Measurements from ENCODE around the gene ANXA11.

DNA sequence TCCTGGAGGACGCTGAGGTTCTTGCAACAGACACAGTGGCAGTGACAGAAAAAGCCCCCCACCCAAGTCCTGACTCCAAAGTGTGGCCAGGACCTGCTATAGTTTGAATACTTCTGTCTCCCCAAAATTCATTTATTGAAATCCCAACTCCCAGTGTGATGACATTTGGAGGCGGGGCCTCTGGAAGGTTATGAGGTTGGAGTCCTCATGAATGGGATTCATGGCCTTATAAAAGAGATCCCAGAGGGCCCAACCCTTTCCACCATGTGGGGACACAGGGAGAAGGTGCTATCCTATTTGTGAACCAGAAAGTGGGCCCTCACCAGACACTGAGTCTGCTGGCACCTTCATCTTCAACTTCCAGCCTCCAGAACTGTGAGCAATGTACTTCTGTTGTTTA, 18.3 kb downstream of the ANXA11 start:
- TF ChIP-seq SETDB1 (IDR thresholded peaks at IDR 0.05; ENCODE audit: insufficient read length, low read length) = no peak
- TF ChIP-seq, protein P1, sequence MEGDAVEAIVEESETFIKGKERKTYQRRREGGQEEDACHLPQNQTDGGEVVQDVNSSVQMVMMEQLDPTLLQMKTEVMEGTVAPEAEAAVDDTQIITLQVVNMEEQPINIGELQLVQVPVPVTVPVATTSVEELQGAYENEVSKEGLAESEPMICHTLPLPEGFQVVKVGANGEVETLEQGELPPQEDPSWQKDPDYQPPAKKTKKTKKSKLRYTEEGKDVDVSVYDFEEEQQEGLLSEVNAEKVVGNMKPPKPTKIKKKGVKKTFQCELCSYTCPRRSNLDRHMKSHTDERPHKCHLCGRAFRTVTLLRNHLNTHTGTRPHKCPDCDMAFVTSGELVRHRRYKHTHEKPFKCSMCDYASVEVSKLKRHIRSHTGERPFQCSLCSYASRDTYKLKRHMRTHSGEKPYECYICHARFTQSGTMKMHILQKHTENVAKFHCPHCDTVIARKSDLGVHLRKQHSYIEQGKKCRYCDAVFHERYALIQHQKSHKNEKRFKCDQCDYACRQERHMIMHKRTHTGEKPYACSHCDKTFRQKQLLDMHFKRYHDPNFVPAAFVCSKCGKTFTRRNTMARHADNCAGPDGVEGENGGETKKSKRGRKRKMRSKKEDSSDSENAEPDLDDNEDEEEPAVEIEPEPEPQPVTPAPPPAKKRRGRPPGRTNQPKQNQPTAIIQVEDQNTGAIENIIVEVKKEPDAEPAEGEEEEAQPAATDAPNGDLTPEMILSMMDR (tag by site-specific recombination; IDR thresholded peaks at IDR 0.05) = no peak
- TF ChIP-seq YY1 (tag by site-specific recombination; IDR thresholded peaks at IDR 0.05) = no peak
- TF ChIP-seq, protein P2, sequence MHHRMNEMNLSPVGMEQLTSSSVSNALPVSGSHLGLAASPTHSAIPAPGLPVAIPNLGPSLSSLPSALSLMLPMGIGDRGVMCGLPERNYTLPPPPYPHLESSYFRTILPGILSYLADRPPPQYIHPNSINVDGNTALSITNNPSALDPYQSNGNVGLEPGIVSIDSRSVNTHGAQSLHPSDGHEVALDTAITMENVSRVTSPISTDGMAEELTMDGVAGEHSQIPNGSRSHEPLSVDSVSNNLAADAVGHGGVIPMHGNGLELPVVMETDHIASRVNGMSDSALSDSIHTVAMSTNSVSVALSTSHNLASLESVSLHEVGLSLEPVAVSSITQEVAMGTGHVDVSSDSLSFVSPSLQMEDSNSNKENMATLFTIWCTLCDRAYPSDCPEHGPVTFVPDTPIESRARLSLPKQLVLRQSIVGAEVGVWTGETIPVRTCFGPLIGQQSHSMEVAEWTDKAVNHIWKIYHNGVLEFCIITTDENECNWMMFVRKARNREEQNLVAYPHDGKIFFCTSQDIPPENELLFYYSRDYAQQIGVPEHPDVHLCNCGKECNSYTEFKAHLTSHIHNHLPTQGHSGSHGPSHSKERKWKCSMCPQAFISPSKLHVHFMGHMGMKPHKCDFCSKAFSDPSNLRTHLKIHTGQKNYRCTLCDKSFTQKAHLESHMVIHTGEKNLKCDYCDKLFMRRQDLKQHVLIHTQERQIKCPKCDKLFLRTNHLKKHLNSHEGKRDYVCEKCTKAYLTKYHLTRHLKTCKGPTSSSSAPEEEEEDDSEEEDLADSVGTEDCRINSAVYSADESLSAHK (tag by site-specific recombination; IDR thresholded peaks at IDR 0.05) = no peak
- TF ChIP-seq, protein P3, sequence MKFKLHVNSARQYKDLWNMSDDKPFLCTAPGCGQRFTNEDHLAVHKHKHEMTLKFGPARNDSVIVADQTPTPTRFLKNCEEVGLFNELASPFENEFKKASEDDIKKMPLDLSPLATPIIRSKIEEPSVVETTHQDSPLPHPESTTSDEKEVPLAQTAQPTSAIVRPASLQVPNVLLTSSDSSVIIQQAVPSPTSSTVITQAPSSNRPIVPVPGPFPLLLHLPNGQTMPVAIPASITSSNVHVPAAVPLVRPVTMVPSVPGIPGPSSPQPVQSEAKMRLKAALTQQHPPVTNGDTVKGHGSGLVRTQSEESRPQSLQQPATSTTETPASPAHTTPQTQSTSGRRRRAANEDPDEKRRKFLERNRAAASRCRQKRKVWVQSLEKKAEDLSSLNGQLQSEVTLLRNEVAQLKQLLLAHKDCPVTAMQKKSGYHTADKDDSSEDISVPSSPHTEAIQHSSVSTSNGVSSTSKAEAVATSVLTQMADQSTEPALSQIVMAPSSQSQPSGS (tag by site-specific recombination; IDR thresholded peaks at IDR 0.05; ENCODE audit: low read depth) = no peak
- TF ChIP-seq ZNF223 (tag by site-specific recombination; IDR thresholded peaks at IDR 0.05) = no peak
- TF ChIP-seq, protein P4, sequence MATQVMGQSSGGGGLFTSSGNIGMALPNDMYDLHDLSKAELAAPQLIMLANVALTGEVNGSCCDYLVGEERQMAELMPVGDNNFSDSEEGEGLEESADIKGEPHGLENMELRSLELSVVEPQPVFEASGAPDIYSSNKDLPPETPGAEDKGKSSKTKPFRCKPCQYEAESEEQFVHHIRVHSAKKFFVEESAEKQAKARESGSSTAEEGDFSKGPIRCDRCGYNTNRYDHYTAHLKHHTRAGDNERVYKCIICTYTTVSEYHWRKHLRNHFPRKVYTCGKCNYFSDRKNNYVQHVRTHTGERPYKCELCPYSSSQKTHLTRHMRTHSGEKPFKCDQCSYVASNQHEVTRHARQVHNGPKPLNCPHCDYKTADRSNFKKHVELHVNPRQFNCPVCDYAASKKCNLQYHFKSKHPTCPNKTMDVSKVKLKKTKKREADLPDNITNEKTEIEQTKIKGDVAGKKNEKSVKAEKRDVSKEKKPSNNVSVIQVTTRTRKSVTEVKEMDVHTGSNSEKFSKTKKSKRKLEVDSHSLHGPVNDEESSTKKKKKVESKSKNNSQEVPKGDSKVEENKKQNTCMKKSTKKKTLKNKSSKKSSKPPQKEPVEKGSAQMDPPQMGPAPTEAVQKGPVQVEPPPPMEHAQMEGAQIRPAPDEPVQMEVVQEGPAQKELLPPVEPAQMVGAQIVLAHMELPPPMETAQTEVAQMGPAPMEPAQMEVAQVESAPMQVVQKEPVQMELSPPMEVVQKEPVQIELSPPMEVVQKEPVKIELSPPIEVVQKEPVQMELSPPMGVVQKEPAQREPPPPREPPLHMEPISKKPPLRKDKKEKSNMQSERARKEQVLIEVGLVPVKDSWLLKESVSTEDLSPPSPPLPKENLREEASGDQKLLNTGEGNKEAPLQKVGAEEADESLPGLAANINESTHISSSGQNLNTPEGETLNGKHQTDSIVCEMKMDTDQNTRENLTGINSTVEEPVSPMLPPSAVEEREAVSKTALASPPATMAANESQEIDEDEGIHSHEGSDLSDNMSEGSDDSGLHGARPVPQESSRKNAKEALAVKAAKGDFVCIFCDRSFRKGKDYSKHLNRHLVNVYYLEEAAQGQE (tag by site-specific recombination; IDR thresholded peaks at IDR 0.05) = no peak
- TF ChIP-seq PRDM1 (tag by site-specific recombination; IDR thresholded peaks at IDR 0.05) = no peak
- TF ChIP-seq ZNF658 (tag by site-specific recombination; IDR thresholded peaks at IDR 0.05) = no peak
- no peak for TF ChIP-seq ZNF521 (tag by site-specific recombination; IDR thresholded peaks at IDR 0.05)
- no peak for TF ChIP-seq ZNF404 (tag by site-specific recombination; IDR thresholded peaks at IDR 0.05)
- no peak for TF ChIP-seq KLF16 (tag by site-specific recombination; IDR thresholded peaks at IDR 0.05)
- TF ChIP-seq ZNF140 (tag by site-specific recombination; IDR thresholded peaks at IDR 0.05) = no peak
- TF ChIP-seq PATZ1 (tag by site-specific recombination; IDR thresholded peaks at IDR 0.05) = no peak

Measured in HEK293 (cell line).